Peyer's patch (tissue), 4 donors: ENCODE results near the gene GPX3. TPM values are rescaled to one million over a fixed set of nuclear protein-coding genes. Genes with fewer than 3 reads are reported as not detected.
A peak's percentile ranks its signal among the peaks of the same experiment; 100 is the strongest.

Experiments used
- DNase-seq, 3 donors: peaks; one replicate each; pipeline ENCODE4 v3.0.0-alpha.2; 2017 to 2019
- H3K27ac ChIP-seq, 4 donors: fragments of 200-600 bp; sonication (generic); one replicate each; pipeline ENCODE4 v1.5.1; 2016 to 2019
- H3K27me3 ChIP-seq, 2 donors: fragments of 200-600 bp; sonication (generic); one replicate each; pipeline ENCODE4 v1.5.1; 2019
- H3K36me3 ChIP-seq, 3 donors: fragments of 200-600 bp; sonication (generic); one replicate each; pipeline ENCODE4 v1.5.1; 2016 to 2019
- H3K4me1 ChIP-seq, 4 donors: fragments of 200-600 bp; sonication (generic); one replicate each; pipeline ENCODE4 v1.5.1; 2016 to 2019
- H3K4me3 ChIP-seq, 4 donors: fragments of 200-600 bp; sonication (generic); 1 replicate in 3 of 4; 2 replicates in 1 of 4; pipeline ENCODE4 v1.5.1; 2016 to 2019; ENCODE audit warnings: mild to moderate bottlenecking in 1 of 4
- H3K9me3 ChIP-seq, 4 donors: fragments of 200-600 bp; sonication (generic); one replicate each; pipeline ENCODE4 v1.5.1; 2016 to 2019; ENCODE audit warnings: mild to moderate bottlenecking in 1 of 4
- POLR2A ChIP-seq, 2 donors: fragments of 450-650 bp; IDR thresholded peaks; one replicate each; pipeline ENCODE4 v1.5.1; 2017; ENCODE audit warnings: antibody characterized with exemption in 2 of 2, mild to moderate bottlenecking in 2 of 2, moderate library complexity in 2 of 2
- total RNA-seq, 4 donors: library from RNA; depleted of rRNA; stranded (reverse); fragments of >200 nt; gene quantifications; one replicate each; pipeline ENCODE4 v1.1.0, GENCODE V29; 2016
- TF ChIP-seq, protein P1 (sequence below), 6 experiments: fragments of 450-650 bp in 4 of 6; fragments of 200-600 bp in 2 of 6; sonication (generic) in 1 of 6; IDR thresholded peaks; one replicate each; pipeline ENCODE4 v1.5.1; 2017 to 2019; ENCODE audit warnings: antibody characterized with exemption in 6 of 6, mild to moderate bottlenecking in 3 of 6, moderate library complexity in 1 of 6

The GPX3 gene
- total RNA-seq, 4 donors from 2014 or later: 143 to 690 (median 479) TPM

DNA sequence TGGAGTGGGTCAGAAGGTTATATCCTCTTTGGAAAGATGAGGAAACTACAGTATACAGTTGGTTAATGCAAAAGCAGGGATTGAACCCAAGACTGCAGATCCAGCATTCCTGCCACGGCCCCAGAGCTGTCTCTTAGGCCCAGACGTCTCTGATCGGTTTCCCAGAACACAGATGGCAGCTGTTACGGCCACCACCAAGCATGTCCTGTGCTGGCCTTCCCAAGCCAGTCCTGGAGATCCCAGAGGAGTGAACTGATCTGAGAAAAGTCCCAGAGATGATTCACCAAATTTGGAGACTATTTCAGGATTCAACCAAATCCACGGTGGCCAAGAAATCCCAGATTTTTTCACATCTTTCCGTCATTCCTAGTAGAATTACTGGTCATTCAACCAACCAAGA is 40.4 kb downstream of the GPX3 start:
- no peak overlapping the region for H3K4me3 ChIP-seq
- H3K4me1 ChIP-seq: peaks cover 9 to 50% (median 17%) of the 10 kb centered on the region in 4 donors
- H3K36me3 ChIP-seq: peaks cover 0 to 85% (median 0%) of the 10 kb centered on the region in 3 donors
- H3K27me3 ChIP-seq: no peaks in the 10 kb centered on the region
- TF ChIP-seq POLR2A (IDR thresholded peaks at IDR 0.05): no peak
- TF ChIP-seq, protein P1, sequence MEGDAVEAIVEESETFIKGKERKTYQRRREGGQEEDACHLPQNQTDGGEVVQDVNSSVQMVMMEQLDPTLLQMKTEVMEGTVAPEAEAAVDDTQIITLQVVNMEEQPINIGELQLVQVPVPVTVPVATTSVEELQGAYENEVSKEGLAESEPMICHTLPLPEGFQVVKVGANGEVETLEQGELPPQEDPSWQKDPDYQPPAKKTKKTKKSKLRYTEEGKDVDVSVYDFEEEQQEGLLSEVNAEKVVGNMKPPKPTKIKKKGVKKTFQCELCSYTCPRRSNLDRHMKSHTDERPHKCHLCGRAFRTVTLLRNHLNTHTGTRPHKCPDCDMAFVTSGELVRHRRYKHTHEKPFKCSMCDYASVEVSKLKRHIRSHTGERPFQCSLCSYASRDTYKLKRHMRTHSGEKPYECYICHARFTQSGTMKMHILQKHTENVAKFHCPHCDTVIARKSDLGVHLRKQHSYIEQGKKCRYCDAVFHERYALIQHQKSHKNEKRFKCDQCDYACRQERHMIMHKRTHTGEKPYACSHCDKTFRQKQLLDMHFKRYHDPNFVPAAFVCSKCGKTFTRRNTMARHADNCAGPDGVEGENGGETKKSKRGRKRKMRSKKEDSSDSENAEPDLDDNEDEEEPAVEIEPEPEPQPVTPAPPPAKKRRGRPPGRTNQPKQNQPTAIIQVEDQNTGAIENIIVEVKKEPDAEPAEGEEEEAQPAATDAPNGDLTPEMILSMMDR (IDR thresholded peaks at IDR 0.05): no peak
- DNase-seq: no peak
- no peaks in the 10 kb centered on the region for H3K9me3 ChIP-seq
- H3K27ac ChIP-seq: peak overlapping the region; percentile 18 to 73 (median 51)

- no peak overlapping the region for H3K4me3 ChIP-seq
- TF ChIP-seq, protein P1 (IDR thresholded peaks at IDR 0.05): peak in 3 of 6 experiments; percentile 31 to 62 (median 44)
- TF ChIP-seq POLR2A (IDR thresholded peaks at IDR 0.05): peak; percentile 9 to 44
- no peaks in the 10 kb centered on the region for H3K9me3 ChIP-seq
- peaks cover 9 to 57% (median 20%) of the 10 kb centered on the region in 4 donors for H3K4me1 ChIP-seq
- DNase-seq: peak in 2 of 3 donors; percentile 76 to 83
- H3K27me3 ChIP-seq: no peaks in the 10 kb centered on the region
- peak overlapping the region; percentile 15 to 91 (median 70) for H3K27ac ChIP-seq
- peaks cover 0 to 67% (median 0%) of the 10 kb centered on the region in 3 donors for H3K36me3 ChIP-seq
Observed at GRCh38 chr5:151062405-151063141, 42.2 kb downstream of the GPX3 start.

DNA sequence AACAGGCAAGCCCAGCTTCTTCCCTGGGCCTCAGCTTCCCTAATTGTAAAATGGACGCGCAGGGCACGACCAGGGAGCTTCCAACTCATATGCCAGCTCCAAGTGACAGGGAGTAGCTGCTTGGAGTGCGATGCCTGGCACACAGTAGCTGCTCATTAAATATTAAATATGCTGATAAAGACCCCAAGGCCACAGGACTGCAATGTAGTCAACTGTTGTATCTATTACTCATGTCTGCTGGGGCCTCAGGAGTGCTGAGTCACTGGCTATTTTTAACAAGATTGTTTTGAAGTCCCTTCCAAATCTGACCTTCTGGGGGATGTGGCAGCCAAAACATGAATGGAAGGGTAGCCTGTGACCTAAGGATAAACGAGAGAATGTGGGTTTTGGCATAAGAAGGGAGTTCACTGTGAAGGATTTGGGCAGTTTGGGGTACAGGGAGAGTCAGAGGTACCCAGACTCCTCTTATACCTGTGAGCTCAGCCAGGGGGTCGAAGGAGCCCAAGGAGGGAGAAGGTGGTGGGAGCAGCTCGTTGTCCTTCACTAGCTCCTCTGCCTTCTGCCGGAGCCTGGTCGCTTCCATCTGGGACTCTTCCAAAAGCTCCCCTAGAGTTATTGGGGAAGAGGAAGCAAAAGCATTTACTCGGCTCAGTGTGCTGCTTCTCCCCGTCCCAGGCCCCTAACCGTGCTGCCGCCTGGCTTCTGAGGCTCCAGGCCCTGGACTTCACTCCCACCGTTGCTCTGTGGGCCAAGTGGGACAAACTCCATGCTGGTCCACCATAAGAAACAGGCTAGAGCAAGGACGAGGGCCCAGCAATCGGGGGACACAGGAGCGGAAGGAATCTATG is 43.0 kb downstream of the GPX3 start:
- H3K9me3 ChIP-seq: no peaks in the 10 kb centered on the region
- H3K36me3 ChIP-seq: peaks cover 0 to 64% (median 0%) of the 10 kb centered on the region in 3 donors
- H3K27me3 ChIP-seq: no peaks in the 10 kb centered on the region
- TF ChIP-seq POLR2A (IDR thresholded peaks at IDR 0.05): no peak
- TF ChIP-seq, protein P1 (IDR thresholded peaks at IDR 0.05): no peak
- no peak for DNase-seq
- peaks cover 9 to 65% (median 27%) of the 10 kb centered on the region in 4 donors for H3K4me1 ChIP-seq
- H3K4me3 ChIP-seq: no peak overlapping the region
- H3K27ac ChIP-seq: peak overlapping the region; percentile 15 to 91 (median 70)

GRCh38 chr5:151064916-151065499 is 44.6 kb downstream of the GPX3 start:
- Histone ChIP-seq H3K36me3 (peaks cover 0 to 49% (median 0%) of the 10 kb centered on the region in 3 donors), H3K27ac (peak overlapping the region in 2 of 4 donors; percentile 85 to 91), H3K4me3 (no peak overlapping the region), H3K27me3 (no peaks in the 10 kb centered on the region), H3K9me3 (no peaks in the 10 kb centered on the region), H3K4me1 (peaks cover 14 to 77% (median 37%) of the 10 kb centered on the region in 4 donors)
- TF ChIP-seq, protein P1 (IDR thresholded peaks at IDR 0.05): no peak
- no peak for TF ChIP-seq POLR2A (IDR thresholded peaks at IDR 0.05)
- DNase-seq: no peak

- Histone ChIP-seq H3K27ac (peak overlapping the region in 1 of 4 donors; percentile 31), H3K4me3 (no peak overlapping the region), H3K4me1 (peaks cover 14 to 75% (median 34%) of the 10 kb centered on the region in 4 donors), H3K36me3 (peaks cover 0 to 43% (median 0%) of the 10 kb centered on the region in 3 donors), H3K9me3 (no peaks in the 10 kb centered on the region), H3K27me3 (no peaks in the 10 kb centered on the region)
- TF ChIP-seq, protein P1 (IDR thresholded peaks at IDR 0.05): no peak
- TF ChIP-seq POLR2A (IDR thresholded peaks at IDR 0.05): no peak
- DNase-seq: no peak
Observed at GRCh38 chr5:151065609-151066008, 45.2 kb downstream of the GPX3 start.
